Small intestine (tissue), 7 donors: ENCODE measurements around the gene DNAJC24. TPM values are rescaled to one million over a fixed set of nuclear protein-coding genes. Genes with fewer than 3 reads are reported as not detected.

Experiments used
- DNase-seq, 2 donors: peaks; one replicate each; pipeline versions ENCODE4 v3.0.0 to v3.0.0-alpha.2; 2013
- FAIRE-seq: peaks from 2 replicates; lab custom pipeline; 2012; peaks lifted over from hg19 to GRCh38; lab: Jason Lieb, UNC
- H3K27ac ChIP-seq, 3 donors: one replicate each; pipeline ENCODE4 v1.5.1; 2013; ENCODE audit warnings: low read length in 2 of 3, mild to moderate bottlenecking in 2 of 3, control low read depth in 1 of 3, inconsistent platforms in 1 of 3, low read depth in 1 of 3, moderate library complexity in 1 of 3
- H3K27me3 ChIP-seq, 3 donors: one replicate each; pipeline ENCODE4 v1.6.1; 2013; ENCODE audit warnings: low read length in 3 of 3, inconsistent platforms in 1 of 3; ENCODE audit not compliant: control insufficient read depth in 3 of 3, insufficient read depth in 3 of 3
- H3K36me3 ChIP-seq, 3 donors: one replicate each; pipeline ENCODE4 v1.6.1; 2013; ENCODE audit warnings: low read length in 3 of 3, inconsistent platforms in 1 of 3, low read depth in 1 of 3, mild to moderate bottlenecking in 1 of 3, moderate library complexity in 1 of 3; ENCODE audit not compliant: control insufficient read depth in 3 of 3, insufficient read depth in 2 of 3
- H3K4me1 ChIP-seq, 3 donors: one replicate each; pipeline ENCODE4 v1.6.1; 2013; ENCODE audit warnings: low read length in 2 of 3, inconsistent platforms in 1 of 3, low read depth in 1 of 3, mild to moderate bottlenecking in 1 of 3, moderate library complexity in 1 of 3; ENCODE audit not compliant: control insufficient read depth in 3 of 3, insufficient read depth in 2 of 3
- H3K4me3 ChIP-seq, 3 donors: one replicate each; pipeline ENCODE4 v1.5.1; 2013; ENCODE audit warnings: low read length in 3 of 3, control low read depth in 1 of 3, inconsistent platforms in 1 of 3, low read depth in 1 of 3, mild to moderate bottlenecking in 1 of 3, moderate library complexity in 1 of 3
- H3K9me3 ChIP-seq, 2 donors: one replicate each; pipeline ENCODE4 v1.6.1; 2013; ENCODE audit warnings: low read depth in 1 of 2, low read length in 1 of 2; ENCODE audit not compliant: control insufficient read depth in 2 of 2, insufficient read depth in 1 of 2
- WGBS, 3 donors: extraction: QIAGEN DNeasy Blood & Tissue Kit; methylation state at CpG; one replicate each; pipeline ENCODE4 v1.1.7; 2013; 5-methylcytosine and 5-hydroxymethylcytosine counted together
- polyA plus RNA-seq, 4 donors: library from polyadenylated mRNA; stranded (reverse) in 3 of 4; unstranded in 1 of 4; fragments of 200-250 nt in 3 of 4; fragments of 120-200 nt in 1 of 4; gene quantifications; one replicate each; pipeline versions ENCODE4 v1.2.1 to v1.2.3, GENCODE V29; 2013
- donor health status: healthy with polysubstance abuse.
- donor health status: control.
- donor health status: control.
- donor health status: Bipolar disorder and iron deficiency.
- donor health status: healthy.

Gene DNAJC24
- polyA plus RNA-seq, 4 donors: 3.1 to 15.0 (median 4.4) TPM

- Histone ChIP-seq H3K27ac (no peak overlapping the region), H3K4me3 (no peak overlapping the region), H3K4me1 (no peaks in the 10 kb centered on the region), H3K9me3 (peaks cover 0 to 8% of the 10 kb centered on the region in 2 donors), H3K36me3 (no peaks in the 10 kb centered on the region), H3K27me3 (no peaks in the 10 kb centered on the region)
- DNase-seq (no peak), FAIRE-seq (no peak)
- whole genome bisulfite sequencing, 3 donors: 44 to 59% (median 45%) methylated on average over 2 of the region's 2 CpGs
Observed at GRCh38 chr11:31337806-31338205, 31.9 kb upstream of the DNAJC24 start.

GRCh38 chr11:31340903-31341572 lies 28.6 kb upstream of the DNAJC24 start:
- H3K4me3 ChIP-seq: no peak overlapping the region
- whole genome bisulfite sequencing, 3 donors: 78 to 81% (median 79%) methylated on average over 5 of the region's 5 CpGs
- no peak for FAIRE-seq
- H3K36me3 ChIP-seq: no peaks in the 10 kb centered on the region
- no peak overlapping the region for H3K27ac ChIP-seq
- no peaks in the 10 kb centered on the region for H3K27me3 ChIP-seq
- DNase-seq: peak; percentile 4 to 40
- peaks cover 0 to 2% of the 10 kb centered on the region in 2 donors for H3K9me3 ChIP-seq
- H3K4me1 ChIP-seq: no peaks in the 10 kb centered on the region

- no peaks in the 10 kb centered on the region for H3K27me3 ChIP-seq
- H3K4me3 ChIP-seq: no peak overlapping the region
- H3K9me3 ChIP-seq: no peaks in the 10 kb centered on the region
- FAIRE-seq (no peak), DNase-seq (no peak)
- no peak overlapping the region for H3K27ac ChIP-seq
- no peaks in the 10 kb centered on the region for H3K4me1 ChIP-seq
- H3K36me3 ChIP-seq: no peaks in the 10 kb centered on the region
Observed at GRCh38 chr11:31351168-31351567, 18.5 kb upstream of the DNAJC24 start.

GRCh38 chr11:31355131-31355530 lies 14.5 kb upstream of the DNAJC24 start:
- H3K27me3 ChIP-seq: no peaks in the 10 kb centered on the region
- WGBS, 3 donors: 59 to 75% (median 74%) methylated on average over 2 of the region's 2 CpGs
- H3K9me3 ChIP-seq: no peaks in the 10 kb centered on the region
- no peaks in the 10 kb centered on the region for H3K36me3 ChIP-seq
- no peak overlapping the region for H3K4me3 ChIP-seq
- H3K27ac ChIP-seq: no peak overlapping the region
- FAIRE-seq: no peak
- DNase-seq: no peak
- no peaks in the 10 kb centered on the region for H3K4me1 ChIP-seq

- WGBS, 3 donors: 80 to 86% (median 80%) methylated on average over 5 of the region's 5 CpGs
- Histone ChIP-seq H3K4me3 (no peak overlapping the region), H3K27me3 (no peaks in the 10 kb centered on the region), H3K36me3 (no peaks in the 10 kb centered on the region), H3K9me3 (no peaks in the 10 kb centered on the region), H3K4me1 (no peaks in the 10 kb centered on the region), H3K27ac (no peak overlapping the region)
- FAIRE-seq (no peak), DNase-seq (no peak)
Observed at GRCh38 chr11:31355817-31356216, 13.8 kb upstream of the DNAJC24 start.

GRCh38 chr11:31361743-31362142 lies 7.9 kb upstream of the DNAJC24 start:
- no peak for FAIRE-seq
- H3K9me3 ChIP-seq: no peaks in the 10 kb centered on the region

GRCh38 chr11:31366795-31367194 lies 2.9 kb upstream of the DNAJC24 start:
- FAIRE-seq: no peak
- no peak for DNase-seq
- WGBS, 3 donors: 68 to 82% (median 72%) methylated on average over 4 of the region's 4 CpGs
- H3K9me3 ChIP-seq: no peaks in the 10 kb centered on the region
- H3K4me3 ChIP-seq: no peak overlapping the region
- H3K36me3 ChIP-seq: no peaks in the 10 kb centered on the region
- no peaks in the 10 kb centered on the region for H3K27me3 ChIP-seq
- H3K27ac ChIP-seq: no peak overlapping the region
- no peaks in the 10 kb centered on the region for H3K4me1 ChIP-seq

More at GRCh38 chr11:31361743-31362142, 7.9 kb upstream of the DNAJC24 start:
- H3K27ac ChIP-seq: no peak overlapping the region
- no peak for DNase-seq
- H3K27me3 ChIP-seq: no peaks in the 10 kb centered on the region
- 79 to 86% (median 80%) methylated on average over 4 of the region's 4 CpGs for WGBS, 3 donors
- no peaks in the 10 kb centered on the region for H3K4me1 ChIP-seq
- no peak overlapping the region for H3K4me3 ChIP-seq
- H3K36me3 ChIP-seq: no peaks in the 10 kb centered on the region

GRCh38 chr11:31375879-31376278 lies 6.2 kb downstream of the DNAJC24 start:
- Histone ChIP-seq H3K9me3 (no peaks in the 10 kb centered on the region), H3K4me1 (no peaks in the 10 kb centered on the region), H3K4me3 (no peak overlapping the region), H3K27ac (no peak overlapping the region), H3K36me3 (peaks cover 0 to 6% (median 4%) of the 10 kb centered on the region in 3 donors), H3K27me3 (no peaks in the 10 kb centered on the region)
- no peak for DNase-seq
- no peak for FAIRE-seq
- 95 to 98% (median 95%) methylated on average over 5 of the region's 5 CpGs for WGBS, 3 donors

GRCh38 chr11:31383116-31383515 lies 13.5 kb downstream of the DNAJC24 start:
- 69 to 74% (median 71%) methylated on average over 1 of the region's 1 CpG for WGBS, 3 donors
- no peak for DNase-seq

More at GRCh38 chr11:31383116-31383515, 13.5 kb downstream of the DNAJC24 start:
- Histone ChIP-seq H3K36me3 (peaks cover 0 to 19% (median 0%) of the 10 kb centered on the region in 3 donors), H3K9me3 (peaks cover 0 to 14% of the 10 kb centered on the region in 2 donors), H3K4me1 (no peaks in the 10 kb centered on the region), H3K4me3 (no peak overlapping the region), H3K27me3 (no peaks in the 10 kb centered on the region), H3K27ac (no peak overlapping the region)
- no peak for FAIRE-seq
